Esophagus squamous epithelium (tissue), 5 donors: ENCODE results near the gene UBD. TPM values are rescaled to one million over a fixed set of nuclear protein-coding genes. Genes with fewer than 3 reads are reported as not detected.

Experiments
- DNase-seq: peaks from one replicate; lab custom pipeline; 2025; lab: John Stamatoyannopoulos, UW
- H3K27ac ChIP-seq, 4 donors: fragments of 200-600 bp; sonication (generic); one replicate each; pipeline ENCODE4 v1.5.1; 2016 to 2019; ENCODE audit warnings: mild to moderate bottlenecking in 1 of 4
- H3K27me3 ChIP-seq, 4 donors: fragments of 200-600 bp; sonication (generic); 1 replicate in 3 of 4; 2 replicates in 1 of 4; pipeline versions ENCODE4 v1.5.1 to v1.6.0; 2017 to 2021; ENCODE audit warnings: antibody characterized with exemption in 1 of 4
- H3K36me3 ChIP-seq, 3 donors: fragments of 200-600 bp; sonication (generic); one replicate each; pipeline ENCODE4 v1.5.1; 2016 to 2019
- H3K4me1 ChIP-seq, 3 donors: fragments of 200-600 bp; sonication (generic); one replicate each; pipeline ENCODE4 v1.5.1; 2017 to 2019
- H3K4me3 ChIP-seq, 4 donors: fragments of 200-600 bp; sonication (generic); 1 replicate in 3 of 4; 2 replicates in 1 of 4; pipeline ENCODE4 v1.5.1; 2016 to 2019; ENCODE audit warnings: mild to moderate bottlenecking in 2 of 4, moderate library complexity in 1 of 4
- H3K9me3 ChIP-seq, 3 donors: fragments of 200-600 bp; sonication (generic); one replicate each; pipeline ENCODE4 v1.5.1; 2016 to 2019
- CTCF ChIP-seq, 6 experiments: fragments of 450-650 bp in 4 of 6; fragments of 200-600 bp in 2 of 6; sonication (generic) in 2 of 6; IDR thresholded peaks; one replicate each; pipeline ENCODE4 v1.5.1; 2016 to 2019; ENCODE audit warnings: antibody characterized with exemption in 6 of 6, mild to moderate bottlenecking in 4 of 6, moderate library complexity in 4 of 6
- POLR2A ChIP-seq, 4 donors: fragments of 450-650 bp; IDR thresholded peaks; one replicate each; pipeline ENCODE4 v1.6.1; 2017; ENCODE audit warnings: antibody characterized with exemption in 4 of 4, mild to moderate bottlenecking in 4 of 4, moderate library complexity in 3 of 4
- WGBS, 2 donors: methylation state at CpG; one replicate each; pipeline ENCODE4 v1.1.5; 2018; 5-methylcytosine and 5-hydroxymethylcytosine counted together
- intact Hi-C: fragments of 100-400 bp; cut with DNase I; formaldehyde crosslinking; loops from one replicate; pipeline ENCODE4 v1.15.0; 2022
- small RNA-seq, 4 donors: library from RNA; depleted of rRNA; stranded (forward); fragments of <200 nt; gene quantifications; one replicate each; pipeline ENCODE3, GENCODE V24; 2016
- total RNA-seq, 4 donors: library from RNA; depleted of rRNA; stranded (reverse); fragments of >200 nt; gene quantifications; one replicate each; pipeline ENCODE4 v1.1.0, GENCODE V29; 2016
- donor health status: DM: yes; HTN: yes; CAD: no.

Gene UBD
- total RNA-seq, 4 donors from 2014 or later = 0.76 to 11.1 (median 1.6) TPM; not detected in 1

GRCh38 chr6:29505808-29506207 lies 53.7 kb downstream of the UBD start:
- TF ChIP-seq POLR2A (IDR thresholded peaks at IDR 0.05) (no peak), CTCF (IDR thresholded peaks at IDR 0.05) (no peak)
- intact Hi-C loops = no loop called here
- Histone ChIP-seq H3K27me3 (peaks cover 0 to 11% (median 0%) of the 10 kb centered on the region in 4 donors), H3K36me3 (no peaks in the 10 kb centered on the region), H3K4me1 (no peaks in the 10 kb centered on the region), H3K9me3 (no peaks in the 10 kb centered on the region), H3K27ac (no peak overlapping the region), H3K4me3 (no peak overlapping the region)
- no CpG with 5 or more reads among the region's 3 CpGs for WGBS, 2 donors
- DNase-seq = no peak

Small RNAs within 50 kb of the gene (small RNA-seq; reads per million reads assigned to genes)
- 0.57 to 4.2 (median 1.5) reads per million in 4 donors for gene SNORD32B
- gene TMEM183AP1 = 0 reads per million in 4 donors

Other genes starting within 250 kb of the UBD start
- gene OR5V1, start 190.9 kb downstream of the UBD start, total RNA-seq = not detected
- gene OR12D3, start 184.4 kb downstream of the UBD start, total RNA-seq = not detected
- gene OR12D2, start 164.1 kb downstream of the UBD start, total RNA-seq = not detected
- gene OR12D1, start 144.8 kb downstream of the UBD start, total RNA-seq = not detected
- gene OR10C1, start 120.4 kb downstream of the UBD start, total RNA-seq = not detected
- gene OR11A1, start 102.7 kb downstream of the UBD start, total RNA-seq = not detected
- gene OR2H1, start 102.6 kb downstream of the UBD start, total RNA-seq = not detected
- gene MAS1L, start 71.8 kb downstream of the UBD start, total RNA-seq = not detected
- gene OR2H2, start 25.4 kb upstream of the UBD start, total RNA-seq = not detected
- 10 to 100 TPM in 2 of 4 donors, 1 to 10 TPM in 2; 4.1 to 19.5 (median 8.5) TPM for gene GABBR1, start 73.5 kb upstream of the UBD start, total RNA-seq
- gene MOG, start 97.4 kb upstream of the UBD start, total RNA-seq = not detected
- gene ZFP57, start 121.4 kb upstream of the UBD start, total RNA-seq = 1 to 10 TPM in 1 of 4 donors, not detected in 3; 2.4 TPM
- gene HLA-F, start 163.7 kb upstream of the UBD start, total RNA-seq = 10 to 100 TPM in 3 of 4 donors, 1 to 10 TPM in 1; 8.7 to 56.1 (median 31.0) TPM